GM21381 (cell line): ENCODE data around the gene SRSF2.
"Not testable (repeated sequence)": the region's sequence is repeated elsewhere in the genome, so short reads cannot be mapped to it uniquely, and the experiment has no call there.

Experiments
- ATAC-seq: cut with Tn5 transposase; IDR thresholded peaks from one replicate; pipeline ENCODE4 v1.9.1; 2021; ENCODE audit warnings: mild to moderate bottlenecking, moderate library complexity; ENCODE audit not compliant: unreplicated experiment

The SRSF2 gene

DNA sequence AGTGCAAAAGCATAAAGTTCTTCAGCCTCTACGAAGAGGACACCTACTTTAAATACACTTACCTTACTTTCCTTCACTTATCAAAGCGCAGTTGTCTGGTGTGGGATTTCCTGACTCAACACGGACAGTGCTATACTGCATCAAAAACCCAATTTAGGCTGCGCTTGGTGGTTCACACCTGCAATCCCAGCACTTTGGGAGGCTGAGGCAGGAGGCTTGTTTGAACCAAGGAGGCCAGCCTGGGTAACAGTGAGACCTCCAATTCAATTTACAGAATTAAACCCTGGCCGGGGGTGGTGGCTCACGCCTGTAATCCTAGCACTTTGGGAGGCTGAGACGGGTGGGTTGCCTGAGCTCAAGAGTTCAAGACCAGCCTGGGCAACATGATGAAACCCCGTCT, 14.9 kb downstream of the SRSF2 start:
- no peak for ATAC-seq

DNA sequence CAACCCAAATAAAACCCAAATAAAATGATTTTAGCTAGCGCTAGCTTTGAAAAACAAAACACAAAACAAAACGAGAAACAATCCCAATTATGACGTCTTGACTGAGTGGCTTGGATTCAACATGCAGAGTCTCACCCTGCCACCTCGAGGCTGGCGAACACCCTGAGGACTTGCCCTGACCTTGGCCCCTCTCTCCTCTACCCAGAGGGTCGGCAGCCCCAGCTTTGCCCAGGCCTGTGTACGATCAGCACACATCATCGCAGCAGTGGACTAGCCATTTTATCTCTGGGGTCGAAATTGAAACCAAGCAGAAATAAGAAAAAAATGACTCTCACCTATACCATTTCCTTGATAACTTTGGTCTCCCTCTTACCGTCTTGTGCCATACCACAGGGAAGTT, 15.7 kb downstream of the SRSF2 start:
- ATAC-seq, result no peak

DNA sequence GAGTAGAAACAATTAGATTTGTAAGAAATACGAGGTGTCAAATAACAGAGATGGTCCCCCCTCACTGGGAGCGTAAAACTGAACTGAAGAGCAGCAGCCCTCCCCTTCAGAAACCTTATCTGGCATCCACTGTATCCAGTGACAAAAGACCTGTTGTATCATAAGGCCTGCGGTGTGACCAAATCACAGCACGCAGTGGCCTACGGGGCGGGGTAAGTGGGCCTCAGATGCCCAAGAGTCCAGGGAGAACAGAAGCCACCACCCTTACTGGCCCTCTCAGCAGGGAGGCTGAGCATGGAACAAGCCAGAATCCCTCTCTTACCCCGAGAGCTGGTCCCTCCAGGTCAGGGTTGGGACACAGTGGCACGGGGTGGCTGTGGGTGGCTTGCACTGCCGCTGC, 16.2 kb downstream of the SRSF2 start:
- no peak for ATAC-seq

DNA sequence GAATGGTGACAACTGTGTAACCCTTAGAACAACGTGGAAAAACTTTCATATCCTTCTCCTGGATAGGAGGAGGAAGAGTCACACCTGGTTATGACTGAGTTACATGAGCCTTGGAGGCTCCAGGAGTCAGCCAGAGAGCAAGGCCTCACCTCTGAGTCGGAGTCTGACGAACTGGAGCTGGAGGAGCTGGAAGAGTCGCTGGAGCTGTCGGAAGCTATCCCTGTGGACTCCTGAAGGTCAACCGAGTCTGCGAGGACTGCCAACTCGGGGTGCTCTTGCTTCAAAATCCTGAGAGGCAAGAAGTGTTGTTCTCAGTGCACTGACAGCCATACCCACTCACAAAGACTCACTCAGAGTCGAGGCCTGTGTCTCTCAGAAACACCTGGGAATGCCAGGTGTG, 16.9 kb downstream of the SRSF2 start:
- ATAC-seq, result no peak

DNA sequence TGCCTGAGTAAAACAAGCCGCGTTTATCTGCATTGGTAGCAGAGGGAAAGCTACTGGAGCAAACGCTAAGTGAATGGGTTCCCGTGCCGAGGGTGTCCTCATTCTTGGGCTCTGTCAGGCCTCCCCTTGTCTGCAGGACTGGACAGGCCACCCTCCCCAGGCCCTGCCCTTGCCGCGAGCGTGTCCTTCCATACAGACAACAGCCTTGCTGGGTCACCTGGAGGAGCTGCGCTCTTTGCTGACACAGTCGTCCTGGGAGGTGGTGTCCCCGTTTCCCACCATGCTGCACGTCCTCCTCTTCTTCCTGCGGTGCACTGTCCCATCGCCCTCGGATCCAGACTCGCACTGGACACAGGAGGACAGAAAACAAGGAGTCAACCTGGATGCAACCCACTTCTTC, 18.6 kb downstream of the SRSF2 start:
- ATAC-seq, result no peak

DNA sequence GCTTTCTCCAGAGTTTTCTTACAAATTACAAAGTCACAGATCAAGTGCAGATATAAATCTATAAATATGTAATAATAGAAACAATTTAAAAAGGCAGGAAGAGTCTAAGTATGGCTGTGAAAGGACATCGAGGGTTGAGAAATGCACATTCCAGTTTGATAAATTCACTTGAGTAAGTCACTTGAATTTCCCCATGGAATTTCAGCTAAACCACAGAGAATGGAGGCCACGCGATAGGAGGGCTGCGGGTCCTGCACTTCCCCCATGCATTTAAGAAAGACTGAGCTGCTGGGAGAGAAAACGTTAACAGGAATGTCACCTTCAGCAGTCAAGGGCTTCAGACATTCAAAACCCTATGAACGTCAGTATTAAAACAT, 20.3 kb downstream of the SRSF2 start:
- no peak for ATAC-seq

DNA sequence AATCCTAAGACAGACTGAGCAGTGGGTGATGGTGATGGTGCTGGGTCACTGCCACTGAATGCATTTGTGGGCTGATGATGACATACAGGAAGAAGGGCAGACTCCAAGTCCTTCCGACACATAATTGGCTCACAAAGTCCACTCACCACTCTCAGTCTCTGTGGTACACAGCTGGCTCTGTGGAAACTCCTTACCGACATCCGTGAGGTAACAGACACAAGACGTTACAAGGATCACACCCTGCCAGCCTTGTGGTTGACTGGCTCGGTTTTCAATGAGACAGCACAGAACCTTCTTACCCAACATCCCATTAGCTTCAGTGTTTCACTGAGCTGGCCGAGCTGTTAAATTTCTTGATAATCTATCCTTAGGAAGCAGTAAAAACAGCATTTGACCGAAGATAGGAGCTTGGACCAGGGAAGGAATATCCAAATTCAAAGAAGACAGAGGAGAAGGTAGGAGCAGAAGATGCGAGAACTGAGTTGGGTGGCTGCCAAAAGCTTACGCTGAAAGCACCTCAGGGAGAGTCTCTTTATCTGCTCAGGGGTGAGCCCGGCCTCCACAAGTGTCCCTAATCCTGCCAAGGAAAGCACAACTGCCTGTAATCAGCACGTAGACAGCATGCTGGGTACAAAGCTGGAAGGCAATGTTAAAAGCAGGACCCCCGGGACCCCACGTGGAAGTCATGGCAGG, 20.8 kb downstream of the SRSF2 start:
- ATAC-seq, result no peak

DNA sequence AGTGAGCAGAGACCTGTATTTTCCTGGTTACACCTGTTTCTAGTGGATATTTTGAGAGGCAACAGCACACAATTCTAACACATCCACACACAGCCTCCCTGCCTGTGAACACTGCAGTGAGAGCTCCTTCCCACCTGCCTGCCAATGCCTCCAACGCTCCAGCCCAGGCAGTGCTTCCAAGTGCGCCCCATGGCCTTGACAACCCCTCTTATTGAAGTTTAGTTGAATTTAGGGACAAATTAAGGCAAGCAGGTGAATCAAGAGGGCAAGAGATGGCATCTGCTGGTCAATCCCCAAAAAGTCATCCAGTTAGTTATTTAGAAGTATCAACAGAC, 21.7 kb downstream of the SRSF2 start:
- ATAC-seq, result no peak

DNA sequence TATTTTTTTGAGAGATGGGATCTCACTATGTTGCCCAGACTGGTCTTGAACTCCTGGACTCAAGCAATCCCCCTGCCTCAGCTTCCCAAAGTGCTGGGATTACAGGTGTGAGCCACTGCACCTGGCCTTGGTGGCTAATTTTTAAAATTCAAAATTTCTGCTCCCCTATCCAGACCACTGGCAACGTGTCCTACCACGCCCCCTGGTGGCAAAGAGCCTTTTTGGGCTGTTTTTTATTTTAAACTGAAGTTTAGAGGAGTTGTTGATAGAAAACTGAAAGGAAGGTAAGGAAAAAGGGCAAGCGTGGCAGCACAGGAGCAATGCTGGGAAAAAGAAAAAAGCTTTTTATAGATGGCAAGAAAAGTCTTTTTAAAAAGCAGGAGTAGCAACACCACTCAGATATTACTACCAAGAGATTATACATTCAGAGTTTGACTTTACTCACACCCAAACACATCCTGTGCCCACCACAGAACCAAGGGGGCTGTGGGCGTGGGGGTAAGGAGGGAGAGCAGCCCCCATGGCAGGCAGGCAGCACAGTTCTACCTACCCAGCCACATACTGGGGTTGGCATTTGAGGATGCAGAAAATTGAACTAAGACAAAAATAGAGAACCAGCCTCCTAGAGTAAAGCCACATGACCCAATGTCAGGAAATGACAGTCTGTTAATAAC, 22.2 kb downstream of the SRSF2 start:
- ATAC-seq, result no peak

DNA sequence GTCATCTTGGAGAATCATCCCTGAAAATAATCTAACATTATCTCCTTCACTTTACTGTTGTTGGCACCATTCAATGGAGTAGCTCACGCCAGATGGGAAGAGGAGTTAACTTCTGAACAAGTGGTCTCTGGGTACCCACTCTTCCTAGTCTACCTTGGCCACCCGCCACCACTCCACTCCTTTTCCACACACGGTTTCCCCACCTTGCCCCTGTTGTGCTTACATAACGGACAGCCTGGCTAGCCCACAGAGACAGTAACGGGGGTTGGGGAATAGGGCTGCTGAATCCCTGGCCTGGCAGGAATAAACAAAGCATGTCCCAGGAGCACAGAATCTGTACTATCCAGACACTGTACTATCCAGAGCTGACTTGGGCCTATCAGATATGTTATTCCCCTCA, 22.8 kb downstream of the SRSF2 start:
- no peak for ATAC-seq

DNA sequence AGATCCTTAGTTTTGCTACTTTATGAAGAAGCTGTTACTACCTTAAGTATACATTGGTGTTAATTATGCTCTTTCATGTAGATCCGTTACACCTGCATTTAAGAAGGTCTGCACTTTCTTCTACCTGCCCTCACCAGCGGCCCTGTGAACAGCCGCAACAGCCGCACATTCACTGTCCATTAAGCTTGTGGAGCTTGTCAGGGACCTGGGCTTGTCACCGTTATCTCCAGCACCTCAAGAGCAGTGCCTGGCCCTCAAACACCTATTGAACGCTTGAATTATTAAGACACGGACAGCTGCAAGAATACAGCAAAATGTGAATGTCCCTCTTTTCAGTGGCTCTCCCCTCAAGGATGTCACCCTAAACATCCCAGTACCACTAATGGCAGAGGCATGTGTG, 23.4 kb downstream of the SRSF2 start:
- no peak for ATAC-seq

DNA sequence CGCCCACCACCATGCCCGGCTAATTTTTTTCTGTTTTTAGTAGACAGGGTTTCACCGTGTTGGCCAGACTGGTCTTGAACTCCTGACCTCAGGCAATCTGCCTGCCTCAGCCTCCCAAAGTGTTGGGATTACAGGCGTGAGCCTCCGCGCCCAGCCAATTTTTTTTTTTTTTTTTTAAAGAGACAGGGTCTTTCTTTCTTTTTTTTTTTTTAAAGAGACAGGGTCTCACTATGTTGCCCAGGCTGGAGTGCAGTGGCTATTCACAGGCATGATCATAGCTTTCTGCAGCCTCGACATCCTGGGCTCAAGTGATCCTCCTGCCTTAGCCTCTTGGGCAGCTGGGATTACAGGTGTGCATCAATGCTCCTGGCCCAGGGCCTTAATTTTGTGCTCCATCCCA, 24.8 kb downstream of the SRSF2 start:
- not testable (repeated sequence) for ATAC-seq

DNA sequence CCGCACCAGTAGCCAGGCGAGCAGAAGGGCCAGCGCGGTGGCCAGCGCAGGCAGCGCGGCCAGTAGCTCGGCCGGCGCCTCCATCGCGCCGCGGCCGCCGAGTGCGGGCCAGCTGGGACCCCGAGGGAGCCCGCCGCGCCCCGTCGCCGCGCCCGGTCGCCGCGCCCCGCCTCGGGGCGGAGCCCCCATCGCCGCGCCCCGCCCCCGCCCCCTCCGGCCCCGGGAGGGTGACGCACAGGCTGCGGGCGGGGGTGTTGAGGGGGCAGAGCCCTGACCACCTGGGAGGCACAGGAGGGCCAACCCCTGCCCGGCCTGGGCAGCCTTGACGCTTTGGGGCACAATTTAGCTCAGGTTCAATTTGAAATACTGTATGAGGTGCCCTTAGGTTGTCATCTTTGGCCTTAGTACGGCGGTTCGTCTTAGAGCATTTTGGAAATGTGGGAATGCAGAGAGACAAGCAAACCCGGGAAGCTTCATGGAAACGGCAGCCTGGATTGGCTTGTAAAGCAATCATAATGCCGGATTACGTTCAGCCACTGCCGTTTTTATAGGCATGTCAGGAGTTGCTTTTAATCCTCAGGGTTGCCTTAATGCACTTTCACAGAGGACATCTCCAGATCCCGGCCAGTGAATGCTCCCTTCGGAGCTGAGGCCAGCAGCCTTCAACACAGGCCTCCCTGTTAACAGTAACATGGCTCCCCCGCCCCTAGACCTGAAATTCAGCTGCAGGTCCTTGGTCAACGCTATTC, 26.1 kb downstream of the SRSF2 start, which contains the start of gene MXRA7:
TSS of gene MXRA7 (minus strand) at position 103 of the 749 bp plus-strand sequence. CDS start at position 84, 19 bp downstream.
- ATAC-seq, result no peak

DNA sequence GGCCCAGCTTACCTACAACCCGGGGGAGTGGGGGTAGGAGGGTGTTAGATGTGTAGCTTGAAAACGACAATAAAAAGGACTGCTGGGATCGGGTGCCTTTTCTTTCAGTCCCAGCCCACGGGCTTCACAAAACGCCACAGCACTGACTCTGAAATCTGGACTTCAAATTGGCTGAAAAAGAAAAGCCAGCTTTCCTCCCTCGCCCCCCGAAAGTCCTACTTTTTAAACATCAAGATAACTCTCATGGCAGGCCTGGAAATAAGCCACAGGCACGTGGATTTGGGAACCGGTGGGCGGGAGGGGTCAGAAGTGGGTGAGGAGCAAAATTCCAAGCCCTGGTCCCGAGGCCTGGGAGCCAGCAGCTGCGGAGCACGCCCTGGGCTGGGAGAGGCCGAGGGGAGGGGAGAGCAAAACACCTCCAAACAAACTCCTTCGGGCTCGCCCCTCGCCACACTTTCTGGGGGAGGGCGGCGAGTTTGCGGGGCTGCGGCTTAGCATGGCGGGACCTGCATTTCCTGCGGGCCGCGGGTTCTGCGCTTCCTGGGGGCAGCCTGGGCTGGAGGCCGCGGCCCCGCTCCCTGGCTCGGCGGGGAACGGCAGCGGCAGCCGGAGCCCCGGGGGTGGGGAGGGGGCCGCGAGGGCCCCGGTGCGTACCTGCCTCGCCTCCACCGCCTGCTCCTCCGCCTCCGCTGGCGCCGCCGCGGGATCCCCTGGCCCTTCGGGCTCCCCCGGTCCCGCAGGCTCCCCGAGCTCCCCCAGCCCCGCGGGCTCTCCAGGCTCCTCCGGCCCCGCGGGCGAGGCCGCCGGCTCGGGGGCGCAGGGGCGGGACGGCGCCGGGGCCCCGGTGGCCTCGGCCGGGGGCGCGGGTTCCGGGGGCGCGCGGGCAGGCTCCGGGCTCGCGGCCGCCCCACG, 26.9 kb downstream of the SRSF2 start:
- not testable (repeated sequence) for ATAC-seq

DNA sequence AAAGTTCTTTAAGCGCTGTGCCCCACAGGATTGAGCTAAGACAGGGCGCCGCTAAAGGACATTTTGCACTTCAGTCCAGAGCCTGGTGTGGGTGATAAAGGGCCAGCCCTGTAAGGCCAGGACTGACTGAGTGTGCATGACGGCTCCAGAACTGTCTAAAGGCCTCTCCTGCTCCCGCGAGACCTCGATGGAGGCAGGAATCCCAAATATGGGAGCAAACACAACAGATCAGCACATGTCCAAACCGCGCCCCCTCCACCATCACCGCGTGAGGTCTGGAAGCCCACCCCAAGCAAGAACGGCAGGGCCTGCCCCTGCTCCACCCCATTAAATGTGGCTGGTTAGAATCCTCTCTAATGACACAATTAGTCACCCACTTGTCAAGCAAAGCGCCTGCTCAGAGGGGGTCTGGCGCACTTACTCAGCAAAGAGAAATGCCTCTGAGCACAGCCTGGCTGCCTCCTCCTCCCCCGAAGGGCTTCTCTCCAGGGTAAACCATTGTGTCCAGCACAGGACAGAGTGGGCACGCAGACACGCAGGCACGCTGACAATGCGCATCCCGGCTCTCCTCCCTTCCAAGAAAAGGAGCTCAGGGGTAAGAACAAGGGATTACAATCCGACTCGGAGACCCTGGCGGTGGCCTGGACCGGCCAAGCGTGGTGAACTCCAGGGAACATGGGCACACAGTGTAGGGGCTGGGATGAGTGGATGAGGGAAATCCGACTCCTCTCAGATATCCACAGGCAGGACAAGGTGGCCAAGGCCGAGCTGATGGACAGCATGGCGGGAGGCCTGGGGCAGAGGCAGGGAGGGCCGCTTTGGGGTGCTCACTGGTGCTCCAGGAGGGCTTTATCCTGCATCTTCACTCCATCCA, 27.8 kb downstream of the SRSF2 start:
- no peak for ATAC-seq

DNA sequence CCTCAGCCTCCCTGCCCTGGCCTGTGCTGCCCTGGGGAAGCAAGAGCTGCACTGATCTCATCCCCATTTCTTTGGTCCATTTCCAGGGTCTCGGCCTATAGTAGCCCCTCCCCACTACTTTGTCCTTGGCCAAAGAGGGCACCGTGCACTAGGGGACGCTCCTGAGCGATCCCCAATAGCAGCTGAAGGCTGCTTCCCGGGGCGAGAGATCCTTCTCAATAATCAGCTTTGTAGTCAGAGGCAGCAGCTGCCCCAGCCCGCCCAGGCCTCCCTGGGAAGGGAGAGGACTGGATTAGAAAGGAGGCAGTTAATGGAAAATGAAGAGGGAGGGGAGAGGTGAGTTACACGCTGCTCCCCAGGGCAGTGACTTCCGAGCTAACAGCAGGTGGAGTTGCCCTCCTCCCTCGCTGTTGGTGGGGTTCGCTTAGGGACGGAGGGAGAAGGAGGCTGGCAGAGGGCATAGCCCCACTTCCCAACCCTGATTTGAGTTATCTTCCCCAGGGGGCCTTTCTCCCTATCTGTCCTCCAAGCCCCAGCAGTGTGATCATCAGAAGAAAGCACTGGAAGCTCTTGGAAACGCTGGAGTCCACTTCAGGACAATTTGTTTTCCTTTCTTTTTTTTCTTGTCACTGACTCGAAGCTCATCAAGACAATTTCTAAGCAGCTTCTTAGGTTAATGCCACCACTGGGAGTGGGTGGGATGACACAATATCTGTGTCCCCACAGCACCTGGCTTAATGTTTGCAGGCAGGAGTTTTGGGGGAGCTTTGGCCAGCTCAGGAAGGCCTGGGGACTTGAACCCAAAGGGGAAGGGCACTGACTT, 28.9 kb downstream of the SRSF2 start:
- no peak for ATAC-seq

DNA sequence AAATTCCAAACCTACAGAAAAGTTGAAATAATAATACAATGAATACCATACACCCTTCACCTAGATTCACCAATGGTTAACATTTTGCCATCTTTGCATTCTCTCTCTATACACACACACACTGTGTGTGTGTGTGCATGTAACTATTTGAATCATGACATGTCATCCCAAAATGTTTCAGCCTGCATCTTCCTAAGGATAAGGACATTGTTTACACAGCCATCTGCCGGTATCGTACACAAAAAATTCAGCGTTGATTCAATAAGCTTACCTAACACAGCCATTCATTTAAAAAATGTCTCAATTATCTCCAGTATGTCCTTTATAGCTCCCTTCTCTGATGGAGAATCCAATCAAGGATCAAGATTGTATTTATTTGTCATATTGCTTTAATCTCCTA, 30.3 kb downstream of the SRSF2 start:
- no peak for ATAC-seq

DNA sequence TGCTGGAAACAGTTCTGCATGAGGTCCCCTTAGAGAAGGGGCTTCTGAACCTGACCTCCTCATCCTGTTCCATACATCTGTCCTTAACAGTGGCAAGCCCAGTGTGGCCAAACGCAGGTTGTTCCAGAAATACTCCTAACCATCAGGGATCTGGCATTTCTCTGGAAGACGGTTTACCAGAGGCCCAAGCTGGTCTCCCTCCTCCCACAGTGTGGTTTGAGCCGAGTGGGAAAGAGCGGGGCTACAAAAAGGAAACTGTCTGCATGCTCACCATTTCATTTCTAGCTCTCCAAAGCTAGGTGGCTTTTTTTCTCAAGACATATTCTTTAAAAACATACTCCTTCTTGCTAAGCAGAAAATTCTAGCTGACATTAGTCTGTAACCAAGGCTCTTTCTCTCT, 32.3 kb downstream of the SRSF2 start:
- no peak for ATAC-seq

DNA sequence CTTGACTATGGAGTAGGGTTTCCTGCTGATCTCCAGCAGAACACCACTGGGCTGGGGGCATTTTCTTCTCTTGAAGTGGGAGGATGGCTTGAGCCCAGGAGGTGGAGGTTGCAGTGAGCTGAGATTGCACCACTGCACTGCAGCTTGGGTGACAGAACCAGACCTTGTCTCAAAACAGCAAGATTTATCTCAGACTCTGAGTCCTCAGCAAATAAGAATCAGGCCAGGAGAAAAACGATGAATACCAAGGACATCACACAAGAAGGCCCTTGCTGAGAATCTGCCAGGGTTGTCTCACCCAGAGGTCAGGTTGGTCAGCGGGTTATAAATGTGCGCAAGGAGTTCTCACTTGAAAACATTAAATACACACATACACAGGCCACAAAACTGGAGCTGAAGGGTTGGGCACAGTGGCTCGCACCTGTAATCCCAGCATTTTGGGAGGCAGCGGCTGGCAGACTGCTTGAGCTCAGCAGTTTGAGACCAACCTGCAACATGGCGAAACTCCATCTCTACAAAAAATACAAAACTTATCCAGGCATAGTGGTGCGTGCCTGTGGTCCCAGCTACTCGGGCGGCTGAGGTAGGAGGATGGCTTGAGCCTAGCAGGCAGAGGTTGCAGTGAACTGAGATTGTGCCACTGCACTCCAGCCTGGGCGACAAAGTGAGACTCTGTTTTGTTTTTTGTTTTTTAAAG, 34.0 kb downstream of the SRSF2 start:
- ATAC-seq, result no peak
